ENCODE data around the gene DNAJC13. TPM values are rescaled to one million over a fixed set of nuclear protein-coding genes. Genes with fewer than 3 reads are reported as not detected.

DNAJC13 gene
- total and polyA plus RNA-seq, 11 donors: 6.6 to 45.1 (median 29.8) TPM

DNA sequence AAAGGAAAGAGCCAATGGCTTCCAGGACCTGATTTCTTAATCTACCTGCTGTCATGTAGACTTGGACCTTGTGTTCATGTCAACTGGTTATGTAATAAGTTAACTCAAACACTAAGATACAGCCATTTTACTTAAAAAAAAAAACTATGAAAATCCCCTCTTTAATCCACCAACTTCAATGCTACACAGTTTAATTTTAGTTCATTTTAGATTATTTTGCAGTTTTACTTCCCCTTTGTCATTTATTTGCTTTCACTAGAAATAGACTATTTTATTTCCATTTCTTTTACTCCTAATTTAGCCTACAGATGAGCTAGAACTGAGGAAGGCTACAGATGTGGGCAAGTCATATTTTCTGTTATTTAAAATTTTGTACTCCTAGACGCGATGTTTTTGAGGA, 10.7 kb upstream of the DNAJC13 start:
- no peaks in the 10 kb centered on the region for H3K36me3 ChIP-seq
- H3K27me3 ChIP-seq: no peaks in the 10 kb centered on the region
- no peak overlapping the region for H3K27ac ChIP-seq
- no peak for TF ChIP-seq POLR2A (IDR thresholded peaks at IDR 0.05)
- TF ChIP-seq, protein P1, sequence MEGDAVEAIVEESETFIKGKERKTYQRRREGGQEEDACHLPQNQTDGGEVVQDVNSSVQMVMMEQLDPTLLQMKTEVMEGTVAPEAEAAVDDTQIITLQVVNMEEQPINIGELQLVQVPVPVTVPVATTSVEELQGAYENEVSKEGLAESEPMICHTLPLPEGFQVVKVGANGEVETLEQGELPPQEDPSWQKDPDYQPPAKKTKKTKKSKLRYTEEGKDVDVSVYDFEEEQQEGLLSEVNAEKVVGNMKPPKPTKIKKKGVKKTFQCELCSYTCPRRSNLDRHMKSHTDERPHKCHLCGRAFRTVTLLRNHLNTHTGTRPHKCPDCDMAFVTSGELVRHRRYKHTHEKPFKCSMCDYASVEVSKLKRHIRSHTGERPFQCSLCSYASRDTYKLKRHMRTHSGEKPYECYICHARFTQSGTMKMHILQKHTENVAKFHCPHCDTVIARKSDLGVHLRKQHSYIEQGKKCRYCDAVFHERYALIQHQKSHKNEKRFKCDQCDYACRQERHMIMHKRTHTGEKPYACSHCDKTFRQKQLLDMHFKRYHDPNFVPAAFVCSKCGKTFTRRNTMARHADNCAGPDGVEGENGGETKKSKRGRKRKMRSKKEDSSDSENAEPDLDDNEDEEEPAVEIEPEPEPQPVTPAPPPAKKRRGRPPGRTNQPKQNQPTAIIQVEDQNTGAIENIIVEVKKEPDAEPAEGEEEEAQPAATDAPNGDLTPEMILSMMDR (IDR thresholded peaks at IDR 0.05): no peak
- peaks cover 0 to 20% (median 6%) of the 10 kb centered on the region in 12 donors for H3K4me1 ChIP-seq
- H3K4me3 ChIP-seq: no peak overlapping the region
- ATAC-seq (no peak), DNase-seq (no peak)
- WGBS, 4 donors: 93 to 98% (median 97%) methylated on average over 2 of the region's 2 CpGs
- intact Hi-C loops (cut with DNase I): loop anchor here in 1 of 10 donors (2.0 to 10.0 kb wide), 2 partner anchors 50 to 372 kb away; partner anchors contain the start of gene CPNE4
- no peaks in the 10 kb centered on the region for H3K9me3 ChIP-seq

DNA sequence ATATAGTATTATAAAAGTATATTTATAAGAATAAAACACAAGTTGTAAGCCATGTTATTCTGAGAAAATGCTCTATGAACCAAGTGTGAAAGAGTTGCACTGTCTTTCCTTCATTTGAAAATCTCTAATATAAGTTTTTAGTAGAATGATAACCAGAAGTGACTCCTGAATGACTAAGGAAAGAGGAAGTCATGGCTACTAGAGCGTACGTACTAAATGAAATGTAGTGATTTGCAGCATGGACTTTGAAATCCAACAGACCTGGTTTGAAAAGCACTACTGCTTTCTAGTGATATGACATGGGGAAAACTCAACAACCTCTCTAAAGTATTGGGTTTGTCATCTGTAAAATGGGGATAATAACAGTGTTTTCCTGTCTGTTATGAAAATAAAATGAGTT, 10.3 kb upstream of the DNAJC13 start:
- DNase-seq (no peak), ATAC-seq (no peak)
- intact Hi-C loops (cut with DNase I): loop anchor here in 1 of 10 donors (2.0 to 10.0 kb wide), 2 partner anchors 50 to 372 kb away; partner anchors contain the start of gene CPNE4
- 89 to 94% (median 90%) methylated on average over 2 of the region's 2 CpGs for WGBS, 4 donors
- TF ChIP-seq POLR2A (IDR thresholded peaks at IDR 0.05): no peak
- TF ChIP-seq, protein P1 (IDR thresholded peaks at IDR 0.05): no peak
- H3K9me3 ChIP-seq: no peaks in the 10 kb centered on the region
- peaks cover 0 to 20% (median 6%) of the 10 kb centered on the region in 12 donors for H3K4me1 ChIP-seq
- H3K27ac ChIP-seq: no peak overlapping the region
- no peaks in the 10 kb centered on the region for H3K27me3 ChIP-seq
- no peak overlapping the region for H3K4me3 ChIP-seq
- no peaks in the 10 kb centered on the region for H3K36me3 ChIP-seq

DNA sequence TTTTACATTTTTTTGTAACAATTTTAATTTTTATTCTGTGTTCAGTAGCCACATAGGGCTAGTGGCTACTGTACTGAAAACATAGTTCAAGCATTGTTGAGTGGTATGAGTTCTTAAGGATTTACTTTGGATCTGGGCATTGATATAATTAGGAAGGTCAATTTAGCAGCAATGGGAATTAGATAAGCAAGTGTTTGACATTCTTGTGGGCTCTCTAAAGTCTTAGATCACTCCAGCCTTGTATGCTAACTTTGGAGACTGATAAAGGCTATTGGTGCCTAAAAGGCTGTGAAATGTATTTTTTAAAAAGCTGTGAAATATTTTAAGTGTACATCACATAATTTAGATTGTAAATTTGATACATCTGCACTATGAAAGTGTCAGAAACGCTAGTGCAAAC, 2.5 kb upstream of the DNAJC13 start:
- Histone ChIP-seq H3K9me3 (no peaks in the 10 kb centered on the region), H3K27me3 (no peaks in the 10 kb centered on the region), H3K4me3 (no peak overlapping the region), H3K27ac (no peak overlapping the region), H3K4me1 (peaks cover 0 to 25% (median 16%) of the 10 kb centered on the region in 12 donors), H3K36me3 (no peaks in the 10 kb centered on the region)
- TF ChIP-seq, protein P1 (IDR thresholded peaks at IDR 0.05): no peak
- no peak for TF ChIP-seq POLR2A (IDR thresholded peaks at IDR 0.05)
- 57 to 70% (median 63%) methylated on average over 1 of the region's 1 CpG for WGBS, 4 donors
- intact Hi-C loops (cut with DNase I): no loop called here
- ATAC-seq (no peak), DNase-seq (no peak)

DNA sequence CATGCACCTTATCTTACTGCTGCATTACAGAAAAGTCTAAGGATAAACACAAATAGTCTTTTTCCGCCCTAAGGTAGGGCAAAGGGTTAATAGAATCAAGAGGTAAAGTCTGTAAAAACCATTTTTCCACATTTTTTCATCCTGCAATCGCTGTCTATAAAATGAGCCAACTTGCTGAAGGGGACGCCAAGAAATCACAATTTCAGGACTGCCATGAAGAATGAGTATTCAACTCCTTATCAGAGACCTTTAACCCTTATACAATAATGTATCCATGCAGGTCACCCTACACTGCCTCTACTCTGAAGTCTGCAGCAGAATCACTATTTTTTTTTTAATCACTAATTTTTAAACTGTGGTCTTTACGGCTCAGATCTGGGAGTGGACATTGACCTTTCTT, 1.1 kb upstream of the DNAJC13 start:
- intact Hi-C loops (cut with DNase I): no loop called here
- TF ChIP-seq POLR2A (IDR thresholded peaks at IDR 0.05): no peak
- TF ChIP-seq, protein P1 (IDR thresholded peaks at IDR 0.05): no peak
- DNase-seq (no peak), ATAC-seq (no peak)
- Histone ChIP-seq H3K27ac (peak overlapping the region in 2 of 12 donors; percentile 87 to 91), H3K9me3 (no peaks in the 10 kb centered on the region), H3K4me3 (no peak overlapping the region), H3K36me3 (peaks cover 0 to 5% (median 0%) of the 10 kb centered on the region in 9 donors), H3K4me1 (peaks cover 0 to 26% (median 19%) of the 10 kb centered on the region in 12 donors), H3K27me3 (no peaks in the 10 kb centered on the region)
- 81 to 88% (median 84%) methylated on average over 4 of the region's 4 CpGs for WGBS, 4 donors
